ENCODE measurements around the gene CMC2.

CMC2 gene

GRCh38 chr16:81006813-81007695 is at the start of gene CMC2, which contains the start of gene CENPN:
Gene CMC2, minus strand, starts transcription at chr16:81006885. Its CDS starts 9,491 bp downstream, at chr16:80997394.
Gene CENPN, plus strand, starts transcription at chr16:81007214. Its CDS starts 4,726 bp downstream, at chr16:81011940.
- DNase-seq: peak; percentile 96

- DNase-seq: no peak
Measured at GRCh38 chr16:81053761-81054160, 47.1 kb upstream of the CMC2 start.

GRCh38 chr16:81042821-81043220 is 36.1 kb upstream of the CMC2 start:
- DNase-seq: no peak

GRCh38 chr16:81041696-81042095 is 35.0 kb upstream of the CMC2 start:
- no peak for DNase-seq

GRCh38 chr16:81040842-81041241 is 34.2 kb upstream of the CMC2 start:
- no peak for DNase-seq

GRCh38 chr16:81040131-81040530 is 33.4 kb upstream of the CMC2 start:
- DNase-seq: no peak

- no peak for DNase-seq
Measured at GRCh38 chr16:81036751-81037350, 30.2 kb upstream of the CMC2 start.

- peak; percentile 42 for DNase-seq
Measured at GRCh38 chr16:81035975-81036750, 29.5 kb upstream of the CMC2 start.

- DNase-seq: peak; percentile 90
Measured at GRCh38 chr16:81035398-81035974, 28.8 kb upstream of the CMC2 start, which contains the start of gene ATMIN. Gene ATMIN, plus strand, starts transcription at chr16:81035842. Its CDS starts 29 bp downstream, at chr16:81035871.

GRCh38 chr16:81029930-81030604 is 23.4 kb upstream of the CMC2 start:
- no peak for DNase-seq

GRCh38 chr16:81026429-81026828 is 19.7 kb upstream of the CMC2 start:
- DNase-seq: no peak

GRCh38 chr16:81018496-81018895 is 11.8 kb upstream of the CMC2 start:
- no peak for DNase-seq

- no peak for DNase-seq
Measured at GRCh38 chr16:81014672-81015071, 8.0 kb upstream of the CMC2 start.

GRCh38 chr16:81012974-81013373 is 6.3 kb upstream of the CMC2 start:
- DNase-seq: no peak

GRCh38 chr16:81008505-81008789 is 1.8 kb upstream of the CMC2 start:
- DNase-seq: no peak

- DNase-seq: peak; percentile 70
Measured at GRCh38 chr16:81006211-81006812, 373 bp downstream of the CMC2 start.

- no peak for DNase-seq
Measured at GRCh38 chr16:81005610-81006161, 999 bp downstream of the CMC2 start.

GRCh38 chr16:81004646-81005353 is 1.9 kb downstream of the CMC2 start:
- no peak for DNase-seq

- DNase-seq: no peak
Measured at GRCh38 chr16:81003610-81004460, 2.9 kb downstream of the CMC2 start.

- DNase-seq: no peak
Measured at GRCh38 chr16:81003064-81003463, 3.6 kb downstream of the CMC2 start.

Data from activated CD8-positive, alpha-beta memory T cell treated with anti-CD3 and anti-CD28 coated beads, Interleukin-2, amount 50 U/mL, for 4 hours (primary cell).